Thymus (tissue), 11 donors: Measurements from ENCODE around the gene LBH. TPM values are rescaled to one million over a fixed set of nuclear protein-coding genes. Genes with fewer than 3 reads are reported as not detected.

Source experiments
- DNase-seq, 9 donors: peaks; one replicate each; pipeline ENCODE4 v3.0.0-alpha.2; 2013; ENCODE audit warnings: low spot score in 9 of 9, low read depth in 6 of 9, missing footprints in 1 of 9
- H3K27ac ChIP-seq, 2 donors: one replicate each; pipeline ENCODE4 v1.5.1; 2013; ENCODE audit warnings: control low read depth in 1 of 2, low read depth in 1 of 2, low read length in 1 of 2, mild to moderate bottlenecking in 1 of 2, moderate library complexity in 1 of 2
- H3K27me3 ChIP-seq, 2 donors: one replicate each; pipeline ENCODE4 v1.5.1; 2013; ENCODE audit warnings: low read length in 1 of 2; ENCODE audit not compliant: control insufficient read depth in 2 of 2, insufficient read depth in 1 of 2
- H3K36me3 ChIP-seq, 2 donors: one replicate each; pipeline ENCODE4 v1.5.1; 2013; ENCODE audit warnings: low read length in 1 of 2, mild to moderate bottlenecking in 1 of 2, moderate library complexity in 1 of 2; ENCODE audit not compliant: control insufficient read depth in 2 of 2, insufficient read depth in 2 of 2
- H3K4me1 ChIP-seq, 2 donors: one replicate each; pipeline ENCODE4 v1.5.1; 2013; ENCODE audit warnings: low read length in 2 of 2; ENCODE audit not compliant: control insufficient read depth in 2 of 2, insufficient read depth in 2 of 2
- H3K4me3 ChIP-seq, 2 donors: one replicate each; pipeline ENCODE4 v1.5.1; 2013; ENCODE audit warnings: low read length in 2 of 2, control low read depth in 1 of 2, mild to moderate bottlenecking in 1 of 2
- H3K9me3 ChIP-seq, 2 donors: one replicate each; pipeline ENCODE4 v1.5.1; 2013; ENCODE audit warnings: low read length in 1 of 2, mild to moderate bottlenecking in 1 of 2; ENCODE audit not compliant: control insufficient read depth in 2 of 2, insufficient read depth in 1 of 2
- WGBS: extraction: QIAGEN DNeasy Blood & Tissue Kit; methylation state at CpG from one replicate; pipeline ENCODE4 v1.1.7; 2013; 5-methylcytosine and 5-hydroxymethylcytosine counted together
- polyA plus RNA-seq: library from polyadenylated mRNA; stranded (reverse); fragments of 200-250 nt; gene quantifications from one replicate; pipeline ENCODE4 v1.2.3, GENCODE V29; 2013
- total RNA-seq: library from RNA; stranded (reverse); fragments of 120-200 nt; gene quantifications from one replicate; pipeline ENCODE4 v1.2.4, GENCODE V29; 2013
- donor health status: healthy.

The LBH gene
- total and polyA plus RNA-seq, 2 donors: 88.9 to 149 TPM

GRCh38 chr2:30245364-30245763 lies 14.0 kb downstream of the LBH start:
- no peak for DNase-seq
- H3K36me3 ChIP-seq: peaks cover 39 to 68% of the 10 kb centered on the region in 2 donors
- WGBS: 97% methylated on average over 5 of the region's 5 CpGs
- no peaks in the 10 kb centered on the region for H3K27me3 ChIP-seq
- H3K4me1 ChIP-seq: peaks cover 22 to 32% of the 10 kb centered on the region in 2 donors
- H3K4me3 ChIP-seq: no peak overlapping the region
- H3K9me3 ChIP-seq: no peaks in the 10 kb centered on the region
- no peak overlapping the region for H3K27ac ChIP-seq

DNA sequence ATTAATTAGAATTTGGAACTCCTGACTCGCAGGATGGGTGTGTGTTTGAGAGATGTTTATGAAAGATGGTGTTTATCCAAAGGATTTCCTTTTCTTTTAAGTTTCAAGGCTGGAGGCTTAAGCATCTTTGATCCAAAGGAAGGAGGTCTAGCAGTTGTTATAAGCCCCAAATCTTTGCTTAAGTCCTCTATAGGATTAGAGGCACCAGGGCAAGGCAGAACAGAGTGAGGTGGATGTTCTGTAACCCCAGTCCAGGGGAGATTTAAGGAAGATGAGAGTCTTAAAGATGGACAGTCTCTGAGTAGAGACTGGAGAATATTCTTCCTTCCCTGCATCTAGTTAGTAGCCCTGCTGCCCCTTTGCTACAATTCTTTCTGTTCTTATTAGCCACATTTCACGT lies 17.5 kb downstream of the LBH start:
- peaks cover 41 to 53% of the 10 kb centered on the region in 2 donors for H3K4me1 ChIP-seq
- 91% methylated on average over 2 of the region's 2 CpGs for WGBS

GRCh38 chr2:30249354-30249753 lies 18.0 kb downstream of the LBH start:
- Histone ChIP-seq H3K9me3 (no peaks in the 10 kb centered on the region), H3K27ac (no peak overlapping the region), H3K4me1 (peaks cover 42 to 53% of the 10 kb centered on the region in 2 donors), H3K36me3 (peaks cover 26 to 64% of the 10 kb centered on the region in 2 donors), H3K4me3 (no peak overlapping the region), H3K27me3 (no peaks in the 10 kb centered on the region)
- no peak for DNase-seq
- 94% methylated on average over 7 of the region's 7 CpGs for WGBS

More for the DNA sequence above, 17.5 kb downstream of the LBH start:
- DNase-seq: no peak
- H3K36me3 ChIP-seq: peaks cover 26 to 65% of the 10 kb centered on the region in 2 donors
- H3K27ac ChIP-seq: no peak overlapping the region
- no peaks in the 10 kb centered on the region for H3K27me3 ChIP-seq
- H3K9me3 ChIP-seq: no peaks in the 10 kb centered on the region
- H3K4me3 ChIP-seq: no peak overlapping the region

DNA sequence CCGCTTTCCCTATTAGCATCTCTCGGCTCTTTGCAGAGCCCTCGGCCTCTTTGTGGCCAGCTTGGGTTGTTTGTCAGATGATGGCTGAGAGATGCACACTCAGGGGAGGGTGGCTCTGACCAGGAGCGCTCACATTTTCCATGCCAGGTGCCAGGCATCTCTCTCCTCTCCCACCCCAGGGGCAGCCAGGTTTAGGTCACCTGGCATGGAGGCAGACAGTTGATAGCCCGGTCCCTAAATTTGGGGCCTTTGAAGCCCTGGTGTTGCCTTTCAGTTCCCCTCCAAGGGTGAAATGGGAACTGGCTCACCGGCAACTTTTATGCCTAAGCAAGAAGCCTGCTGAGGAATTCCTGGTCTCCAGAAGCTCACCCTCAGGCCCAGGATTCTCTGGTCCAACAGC lies 19.1 kb downstream of the LBH start:
- WGBS: 97% methylated on average over 6 of the region's 6 CpGs
- H3K27me3 ChIP-seq: no peaks in the 10 kb centered on the region
- H3K9me3 ChIP-seq: no peaks in the 10 kb centered on the region
- peaks cover 51 to 60% of the 10 kb centered on the region in 2 donors for H3K4me1 ChIP-seq
- no peak overlapping the region for H3K4me3 ChIP-seq
- H3K27ac ChIP-seq: no peak overlapping the region
- peaks cover 33 to 67% of the 10 kb centered on the region in 2 donors for H3K36me3 ChIP-seq
- no peak for DNase-seq

GRCh38 chr2:30252723-30253701 lies 21.7 kb downstream of the LBH start:
- 65% methylated on average over 7 of the region's 7 CpGs for WGBS
- DNase-seq: peak in 2 of 9 donors; percentile 50 to 72
- Histone ChIP-seq H3K36me3 (peaks cover 32 to 66% of the 10 kb centered on the region in 2 donors), H3K27ac (peak overlapping the region; percentile 55 to 79), H3K4me3 (no peak overlapping the region), H3K4me1 (peaks cover 68 to 85% of the 10 kb centered on the region in 2 donors), H3K9me3 (no peaks in the 10 kb centered on the region), H3K27me3 (no peaks in the 10 kb centered on the region)

DNA sequence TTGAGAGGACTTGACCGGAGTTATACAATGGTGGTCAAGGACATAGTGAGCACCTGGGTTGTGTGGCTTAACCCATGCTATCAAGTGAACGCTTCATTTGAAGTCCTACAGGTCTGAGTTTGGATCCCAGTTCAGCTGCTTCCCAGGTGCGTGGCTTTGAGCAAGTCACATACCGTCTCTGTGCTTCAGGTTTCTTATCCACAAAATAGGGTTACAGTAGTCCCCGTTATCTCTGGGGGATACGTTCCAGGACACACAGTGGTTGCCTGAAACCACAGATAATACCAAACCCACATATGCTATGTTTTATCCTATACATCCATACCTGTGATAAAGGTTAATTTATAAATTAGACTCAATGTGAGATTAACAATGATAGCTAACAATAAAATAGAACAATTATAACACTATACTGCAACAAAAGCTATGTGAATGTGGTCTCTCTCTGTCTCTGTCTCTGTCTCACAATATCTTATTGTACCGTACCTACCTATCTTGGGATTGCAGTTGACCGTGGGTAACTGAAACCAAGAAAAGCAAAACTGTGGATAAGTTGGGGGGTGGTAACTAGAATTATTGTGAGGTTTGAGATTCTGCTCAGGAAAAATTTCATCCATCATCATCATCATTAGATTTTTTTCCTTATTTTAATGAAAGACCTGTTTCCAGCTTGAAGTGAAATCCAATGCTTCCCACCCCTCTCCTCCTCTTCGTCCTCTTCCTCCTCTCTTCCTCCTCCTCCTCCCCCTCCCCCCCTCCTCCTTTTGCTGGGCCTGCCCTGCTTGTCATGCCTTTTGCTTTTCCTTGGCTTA lies 22.7 kb downstream of the LBH start:
- DNase-seq: no peak
- H3K27me3 ChIP-seq: no peaks in the 10 kb centered on the region
- no peak overlapping the region for H3K4me3 ChIP-seq
- WGBS: 83% methylated on average over 9 of the region's 9 CpGs
- H3K9me3 ChIP-seq: no peaks in the 10 kb centered on the region
- peaks cover 34 to 66% of the 10 kb centered on the region in 2 donors for H3K36me3 ChIP-seq
- H3K4me1 ChIP-seq: peaks cover 74 to 89% of the 10 kb centered on the region in 2 donors
- H3K27ac ChIP-seq: peak overlapping the region; percentile 88 to 97

GRCh38 chr2:30254685-30255001 lies 23.3 kb downstream of the LBH start:
- H3K4me1 ChIP-seq: peaks cover 77 to 95% of the 10 kb centered on the region in 2 donors
- peaks cover 34 to 67% of the 10 kb centered on the region in 2 donors for H3K36me3 ChIP-seq
- DNase-seq: no peak
- no peaks in the 10 kb centered on the region for H3K27me3 ChIP-seq
- H3K9me3 ChIP-seq: no peaks in the 10 kb centered on the region
- H3K4me3 ChIP-seq: no peak overlapping the region
- WGBS: 96% methylated on average over 1 of the region's 1 CpG
- H3K27ac ChIP-seq: peak overlapping the region; percentile 88 to 97

- Histone ChIP-seq H3K4me3 (no peak overlapping the region), H3K36me3 (peaks cover 35 to 68% of the 10 kb centered on the region in 2 donors), H3K4me1 (peaks cover 80 to 97% of the 10 kb centered on the region in 2 donors), H3K27me3 (no peaks in the 10 kb centered on the region), H3K27ac (peak overlapping the region; percentile 88 to 97), H3K9me3 (no peaks in the 10 kb centered on the region)
- WGBS: 97% methylated on average over 16 of the region's 16 CpGs
- DNase-seq: no peak
Observed at GRCh38 chr2:30255026-30255425, 23.7 kb downstream of the LBH start.
